HepG2 (cell line): ENCODE results near the gene RPTOR. TPM values are rescaled to one million over a fixed set of nuclear protein-coding genes. Genes with fewer than 3 reads are reported as not detected.

Experiments
- BCL6 ChIP-seq: IDR thresholded peaks from 2 replicates; pipeline ENCODE4 v1.6.1; 2016; ENCODE audit warnings: missing genetic modification reagents, missing compliant biosample characterization
- FOXA3 ChIP-seq: IDR thresholded peaks from 2 replicates; pipeline ENCODE4 v1.6.1; 2016; ENCODE audit warnings: missing genetic modification reagents, missing compliant biosample characterization
- GATAD2A ChIP-seq: IDR thresholded peaks from 2 replicates; pipeline ENCODE4 v1.6.1; 2016
- HOXA5 ChIP-seq: sonication (generic); formaldehyde crosslinking; IDR thresholded peaks from 2 replicates; pipeline ENCODE4 v1.4.0; 2020; ENCODE audit warnings: missing genetic modification reagents
- ISL2 ChIP-seq: sonication (generic); formaldehyde crosslinking; IDR thresholded peaks from 2 replicates; pipeline ENCODE4 v1.5.0; 2020; ENCODE audit warnings: missing genetic modification reagents
- KLF6 ChIP-seq: IDR thresholded peaks from 2 replicates; pipeline ENCODE4 v1.8.0; 2016; ENCODE audit warnings: missing biosample characterization, missing genetic modification reagents
- PPARG ChIP-seq: conservative IDR thresholded peaks from 2 replicates; pipeline ENCODE4 v1.6.1; 2016; ENCODE audit warnings: missing biosample characterization, missing genetic modification reagents
- RXRA ChIP-seq: sonication (generic); formaldehyde crosslinking; IDR thresholded peaks from 2 replicates; pipeline ENCODE4 v1.5.1; 2020; ENCODE audit warnings: missing genetic modification reagents
- SP5 ChIP-seq: IDR thresholded peaks from 2 replicates; pipeline ENCODE4 v1.6.1; 2016; ENCODE audit warnings: low read depth, borderline replicate concordance
- TBX2 ChIP-seq: sonication (generic); formaldehyde crosslinking; IDR thresholded peaks from 2 replicates; pipeline ENCODE4 v1.5.0; 2020; ENCODE audit warnings: missing genetic modification reagents, mild to moderate bottlenecking, borderline replicate concordance
- ZNF263 ChIP-seq: sonication (generic); formaldehyde crosslinking; IDR thresholded peaks from 2 replicates; pipeline ENCODE4 v1.4.0; 2020; ENCODE audit warnings: missing genetic modification reagents
- ZNF816 ChIP-seq: sonication (generic); formaldehyde crosslinking; IDR thresholded peaks from 2 replicates; pipeline ENCODE4 v1.8.0; 2022; ENCODE audit warnings: missing genetic modification reagents, mild to moderate bottlenecking, borderline replicate concordance
- polyA plus RNA-seq, 8 experiments: library from polyadenylated mRNA; depleted of rRNA in 3 of 8; stranded (reverse) in 7 of 8; unstranded in 1 of 8; fragments of >200 nt; fragmentation: Illumina TruSeq in 4 of 8; extraction: Trizol in 4 of 8; gene quantifications; 2 replicates each; pipeline versions ENCODE4 v1.2.1 to v1.2.3, GENCODE V29; 2011 to 2016; ENCODE audit warnings: low read depth in 4 of 8, missing spikeins in 1 of 8, mixed read lengths in 1 of 8; ENCODE audit not compliant: insufficient read depth in 1 of 8
- total RNA-seq, 5 experiments: library from RNA; depleted of rRNA; stranded (reverse); fragments of >200 nt; fragmentation: Illumina TruSeq; extraction: Trizol; gene quantifications; 2 replicates each; pipeline ENCODE4 v1.2.3, GENCODE V29; 2016; ENCODE audit warnings: low read depth in 1 of 5
- TF ChIP-seq, protein P1 (sequence below): sonication (generic); formaldehyde crosslinking; IDR thresholded peaks from 2 replicates; pipeline ENCODE4 v1.4.0; 2020; ENCODE audit warnings: missing genetic modification reagents
- TF ChIP-seq, protein P2 (sequence below): sonication (generic); formaldehyde crosslinking; IDR thresholded peaks from 2 replicates; pipeline ENCODE4 v1.4.0; 2020; ENCODE audit warnings: missing genetic modification reagents, mild to moderate bottlenecking, borderline replicate concordance
- TF ChIP-seq, protein P3 (sequence below): sonication (generic); formaldehyde crosslinking; IDR thresholded peaks from 2 replicates; pipeline ENCODE4 v1.4.0; 2020; ENCODE audit warnings: missing genetic modification reagents, borderline replicate concordance
- TF ChIP-seq, protein P4 (sequence below): sonication (generic); formaldehyde crosslinking; conservative IDR thresholded peaks from 2 replicates; pipeline ENCODE4 v1.8.0; 2022; ENCODE audit warnings: low read depth, missing genetic modification reagents
- TF ChIP-seq, protein P5 (sequence below): sonication (generic); formaldehyde crosslinking; conservative IDR thresholded peaks from 2 replicates; pipeline ENCODE4 v1.4.0; 2020; ENCODE audit warnings: mild to moderate bottlenecking, missing genetic modification reagents, moderate library complexity

Gene RPTOR
- total and polyA plus RNA-seq, 2 of the 13 experiments (the other 11 are each of a cell fraction or from before 2014, with no cell fraction given): 6.6 to 25.3 TPM

DNA sequence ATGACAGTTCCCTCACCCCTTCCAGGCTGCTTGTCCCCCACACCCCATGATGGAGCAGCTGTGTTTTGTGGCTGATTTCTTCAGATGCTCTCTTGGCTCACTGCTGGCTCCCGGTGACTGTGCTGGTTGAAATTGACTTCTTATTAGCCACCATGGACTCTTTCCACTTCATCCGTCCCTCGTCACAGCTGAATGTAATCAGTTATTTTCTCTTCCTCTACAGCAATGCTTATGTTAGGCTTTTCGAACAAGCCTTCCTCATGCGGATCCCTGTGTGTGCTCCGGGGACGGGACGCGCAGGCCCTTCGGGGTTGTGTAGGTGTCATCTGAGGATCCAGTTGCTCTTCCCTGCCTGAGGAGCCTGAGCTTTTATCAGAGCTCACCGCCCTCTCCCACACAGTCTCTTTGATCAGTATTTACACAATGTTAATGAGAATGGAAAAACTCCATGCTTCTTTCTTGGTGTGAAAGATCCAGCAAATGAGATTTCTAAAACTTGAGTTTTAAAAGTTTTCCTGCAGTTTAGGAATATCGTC, 87.5 kb downstream of the RPTOR start (continued):
- TF ChIP-seq, protein P1, sequence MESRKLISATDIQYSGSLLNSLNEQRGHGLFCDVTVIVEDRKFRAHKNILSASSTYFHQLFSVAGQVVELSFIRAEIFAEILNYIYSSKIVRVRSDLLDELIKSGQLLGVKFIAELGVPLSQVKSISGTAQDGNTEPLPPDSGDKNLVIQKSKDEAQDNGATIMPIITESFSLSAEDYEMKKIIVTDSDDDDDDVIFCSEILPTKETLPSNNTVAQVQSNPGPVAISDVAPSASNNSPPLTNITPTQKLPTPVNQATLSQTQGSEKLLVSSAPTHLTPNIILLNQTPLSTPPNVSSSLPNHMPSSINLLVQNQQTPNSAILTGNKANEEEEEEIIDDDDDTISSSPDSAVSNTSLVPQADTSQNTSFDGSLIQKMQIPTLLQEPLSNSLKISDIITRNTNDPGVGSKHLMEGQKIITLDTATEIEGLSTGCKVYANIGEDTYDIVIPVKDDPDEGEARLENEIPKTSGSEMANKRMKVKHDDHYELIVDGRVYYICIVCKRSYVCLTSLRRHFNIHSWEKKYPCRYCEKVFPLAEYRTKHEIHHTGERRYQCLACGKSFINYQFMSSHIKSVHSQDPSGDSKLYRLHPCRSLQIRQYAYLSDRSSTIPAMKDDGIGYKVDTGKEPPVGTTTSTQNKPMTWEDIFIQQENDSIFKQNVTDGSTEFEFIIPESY (CRISPR knock-in tag): 0 out of 2 replicates have a peak, but pooled peaks have one; percentile 20
- TF ChIP-seq HOXA5 (CRISPR knock-in tag) (no peak), BCL6 (CRISPR knock-in tag) (peak; percentile 79), TBX2 (CRISPR knock-in tag) (peak; percentile 73; the same call in 1 of the 2 replicates), PPARG (CRISPR knock-in tag) (0 out of 2 replicates have a peak, but pooled peaks have one; percentile 26), GATAD2A (CRISPR knock-in tag) (0 out of 2 replicates have a peak, but pooled peaks have one; percentile 24), ZNF816 (CRISPR knock-in tag) (no peak), RXRA (CRISPR knock-in tag) (peak; percentile 62; the same call in 1 of the 2 replicates), SP5 (CRISPR knock-in tag) (peak; percentile 89), ZNF263 (CRISPR knock-in tag) (peak; percentile 46; the same call in 1 of the 2 replicates), FOXA3 (CRISPR knock-in tag) (peak; percentile 74; the same call in 1 of the 2 replicates), ISL2 (CRISPR knock-in tag) (peak; percentile 34; the same call in 1 of the 2 replicates), KLF6 (CRISPR knock-in tag) (no peak)
- TF ChIP-seq, protein P2, sequence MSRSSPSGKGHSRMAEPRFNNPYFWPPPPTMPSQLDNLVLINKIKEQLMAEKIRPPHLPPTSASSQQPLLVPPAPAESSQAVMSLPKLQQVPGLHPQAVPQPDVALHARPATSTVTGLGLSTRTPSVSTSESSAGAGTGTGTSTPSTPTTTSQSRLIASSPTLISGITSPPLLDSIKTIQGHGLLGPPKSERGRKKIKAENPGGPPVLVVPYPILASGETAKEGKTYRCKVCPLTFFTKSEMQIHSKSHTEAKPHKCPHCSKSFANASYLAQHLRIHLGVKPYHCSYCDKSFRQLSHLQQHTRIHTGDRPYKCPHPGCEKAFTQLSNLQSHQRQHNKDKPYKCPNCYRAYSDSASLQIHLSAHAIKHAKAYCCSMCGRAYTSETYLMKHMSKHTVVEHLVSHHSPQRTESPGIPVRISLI (CRISPR knock-in tag): no peak
- TF ChIP-seq, protein P3, sequence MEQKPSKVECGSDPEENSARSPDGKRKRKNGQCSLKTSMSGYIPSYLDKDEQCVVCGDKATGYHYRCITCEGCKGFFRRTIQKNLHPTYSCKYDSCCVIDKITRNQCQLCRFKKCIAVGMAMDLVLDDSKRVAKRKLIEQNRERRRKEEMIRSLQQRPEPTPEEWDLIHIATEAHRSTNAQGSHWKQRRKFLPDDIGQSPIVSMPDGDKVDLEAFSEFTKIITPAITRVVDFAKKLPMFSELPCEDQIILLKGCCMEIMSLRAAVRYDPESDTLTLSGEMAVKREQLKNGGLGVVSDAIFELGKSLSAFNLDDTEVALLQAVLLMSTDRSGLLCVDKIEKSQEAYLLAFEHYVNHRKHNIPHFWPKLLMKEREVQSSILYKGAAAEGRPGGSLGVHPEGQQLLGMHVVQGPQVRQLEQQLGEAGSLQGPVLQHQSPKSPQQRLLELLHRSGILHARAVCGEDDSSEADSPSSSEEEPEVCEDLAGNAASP (CRISPR knock-in tag): peak; percentile 85; the same call in 1 of the 2 replicates
- TF ChIP-seq, protein P4, sequence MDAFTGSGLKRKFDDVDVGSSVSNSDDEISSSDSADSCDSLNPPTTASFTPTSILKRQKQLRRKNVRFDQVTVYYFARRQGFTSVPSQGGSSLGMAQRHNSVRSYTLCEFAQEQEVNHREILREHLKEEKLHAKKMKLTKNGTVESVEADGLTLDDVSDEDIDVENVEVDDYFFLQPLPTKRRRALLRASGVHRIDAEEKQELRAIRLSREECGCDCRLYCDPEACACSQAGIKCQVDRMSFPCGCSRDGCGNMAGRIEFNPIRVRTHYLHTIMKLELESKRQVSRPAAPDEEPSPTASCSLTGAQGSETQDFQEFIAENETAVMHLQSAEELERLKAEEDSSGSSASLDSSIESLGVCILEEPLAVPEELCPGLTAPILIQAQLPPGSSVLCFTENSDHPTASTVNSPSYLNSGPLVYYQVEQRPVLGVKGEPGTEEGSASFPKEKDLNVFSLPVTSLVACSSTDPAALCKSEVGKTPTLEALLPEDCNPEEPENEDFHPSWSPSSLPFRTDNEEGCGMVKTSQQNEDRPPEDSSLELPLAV (CRISPR knock-in tag): no peak
- TF ChIP-seq, protein P5, sequence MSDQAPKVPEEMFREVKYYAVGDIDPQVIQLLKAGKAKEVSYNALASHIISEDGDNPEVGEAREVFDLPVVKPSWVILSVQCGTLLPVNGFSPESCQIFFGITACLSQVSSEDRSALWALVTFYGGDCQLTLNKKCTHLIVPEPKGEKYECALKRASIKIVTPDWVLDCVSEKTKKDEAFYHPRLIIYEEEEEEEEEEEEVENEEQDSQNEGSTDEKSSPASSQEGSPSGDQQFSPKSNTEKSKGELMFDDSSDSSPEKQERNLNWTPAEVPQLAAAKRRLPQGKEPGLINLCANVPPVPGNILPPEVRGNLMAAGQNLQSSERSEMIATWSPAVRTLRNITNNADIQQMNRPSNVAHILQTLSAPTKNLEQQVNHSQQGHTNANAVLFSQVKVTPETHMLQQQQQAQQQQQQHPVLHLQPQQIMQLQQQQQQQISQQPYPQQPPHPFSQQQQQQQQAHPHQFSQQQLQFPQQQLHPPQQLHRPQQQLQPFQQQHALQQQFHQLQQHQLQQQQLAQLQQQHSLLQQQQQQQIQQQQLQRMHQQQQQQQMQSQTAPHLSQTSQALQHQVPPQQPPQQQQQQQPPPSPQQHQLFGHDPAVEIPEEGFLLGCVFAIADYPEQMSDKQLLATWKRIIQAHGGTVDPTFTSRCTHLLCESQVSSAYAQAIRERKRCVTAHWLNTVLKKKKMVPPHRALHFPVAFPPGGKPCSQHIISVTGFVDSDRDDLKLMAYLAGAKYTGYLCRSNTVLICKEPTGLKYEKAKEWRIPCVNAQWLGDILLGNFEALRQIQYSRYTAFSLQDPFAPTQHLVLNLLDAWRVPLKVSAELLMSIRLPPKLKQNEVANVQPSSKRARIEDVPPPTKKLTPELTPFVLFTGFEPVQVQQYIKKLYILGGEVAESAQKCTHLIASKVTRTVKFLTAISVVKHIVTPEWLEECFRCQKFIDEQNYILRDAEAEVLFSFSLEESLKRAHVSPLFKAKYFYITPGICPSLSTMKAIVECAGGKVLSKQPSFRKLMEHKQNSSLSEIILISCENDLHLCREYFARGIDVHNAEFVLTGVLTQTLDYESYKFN (CRISPR knock-in tag): 0 out of 2 replicates have a peak, but pooled peaks have one; percentile 42
